ENCODE data around the gene DCTPP1.

DNA sequence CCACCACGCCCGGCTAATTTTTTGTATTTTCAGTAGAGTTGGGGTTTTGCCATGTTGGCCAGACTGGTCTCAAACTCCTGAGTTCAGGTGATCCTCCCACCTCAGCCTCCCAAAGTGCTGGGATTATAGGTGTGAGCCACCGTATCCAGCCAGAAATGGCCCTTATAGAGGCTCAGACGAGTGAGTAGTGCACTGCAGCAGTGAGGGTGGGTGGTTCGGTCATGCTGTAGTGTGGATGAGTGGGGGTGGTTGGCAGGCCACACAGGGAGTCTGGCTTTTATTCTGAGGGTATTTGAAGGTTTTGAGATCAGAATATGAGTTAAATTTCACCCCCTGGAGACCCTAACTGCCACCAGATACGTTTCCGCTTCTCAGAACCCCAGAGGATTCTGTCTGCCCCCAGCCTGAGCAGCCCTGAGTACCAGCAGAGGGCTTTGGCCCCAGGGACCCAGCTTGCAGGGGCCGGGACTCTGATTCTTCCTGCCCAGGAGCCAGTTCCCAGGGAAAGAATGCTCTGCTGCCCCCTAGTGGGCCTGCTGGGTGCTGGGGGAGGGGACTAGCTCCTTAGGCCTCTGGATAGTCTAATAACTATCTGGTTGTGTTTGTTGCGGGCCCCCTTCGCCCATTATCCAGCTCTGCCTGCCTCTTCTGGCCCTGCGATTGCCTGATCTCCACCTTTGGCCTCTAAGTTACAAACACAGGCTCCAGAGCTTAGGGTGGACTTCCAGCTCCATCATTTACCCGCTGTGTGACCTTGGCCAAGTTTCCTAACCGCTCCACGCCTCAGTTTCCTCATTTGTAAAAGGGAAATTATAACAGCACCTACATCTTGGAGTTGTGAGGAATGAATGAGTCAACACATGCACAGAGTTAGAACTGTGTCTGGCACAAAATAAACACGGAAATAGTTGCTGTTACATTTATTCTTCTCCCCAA, 20.4 kb downstream of the DCTPP1 start:
- TF ChIP-seq, protein P1, sequence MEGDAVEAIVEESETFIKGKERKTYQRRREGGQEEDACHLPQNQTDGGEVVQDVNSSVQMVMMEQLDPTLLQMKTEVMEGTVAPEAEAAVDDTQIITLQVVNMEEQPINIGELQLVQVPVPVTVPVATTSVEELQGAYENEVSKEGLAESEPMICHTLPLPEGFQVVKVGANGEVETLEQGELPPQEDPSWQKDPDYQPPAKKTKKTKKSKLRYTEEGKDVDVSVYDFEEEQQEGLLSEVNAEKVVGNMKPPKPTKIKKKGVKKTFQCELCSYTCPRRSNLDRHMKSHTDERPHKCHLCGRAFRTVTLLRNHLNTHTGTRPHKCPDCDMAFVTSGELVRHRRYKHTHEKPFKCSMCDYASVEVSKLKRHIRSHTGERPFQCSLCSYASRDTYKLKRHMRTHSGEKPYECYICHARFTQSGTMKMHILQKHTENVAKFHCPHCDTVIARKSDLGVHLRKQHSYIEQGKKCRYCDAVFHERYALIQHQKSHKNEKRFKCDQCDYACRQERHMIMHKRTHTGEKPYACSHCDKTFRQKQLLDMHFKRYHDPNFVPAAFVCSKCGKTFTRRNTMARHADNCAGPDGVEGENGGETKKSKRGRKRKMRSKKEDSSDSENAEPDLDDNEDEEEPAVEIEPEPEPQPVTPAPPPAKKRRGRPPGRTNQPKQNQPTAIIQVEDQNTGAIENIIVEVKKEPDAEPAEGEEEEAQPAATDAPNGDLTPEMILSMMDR (IDR thresholded peaks at IDR 0.05): peak; percentile 93 to 97 (median 96)
- TF ChIP-seq POLR2A (IDR thresholded peaks at IDR 0.05): no peak

Data from body of pancreas (tissue), 4 donors.